GM04503 (cell line): ENCODE data around the gene POC1B.

ENCODE experiments used
- DNase-seq: peaks from one replicate; pipeline ENCODE4 v3.0.0-alpha.2; 2012; ENCODE audit warnings: low read depth

The POC1B gene

GRCh38 chr12:89539426-89540223 is 13.8 kb upstream of the POC1B start:
- no peak for DNase-seq

GRCh38 chr12:89538897-89539296 is 13.1 kb upstream of the POC1B start:
- DNase-seq = no peak

- DNase-seq = no peak
These were observed 11.5 kb upstream of the POC1B start for GRCh38 chr12:89537389-89537788.

- DNase-seq = peak; percentile 26
These were observed 3.9 kb upstream of the POC1B start for GRCh38 chr12:89529738-89530137.

- DNase-seq = no peak
These were observed 2.6 kb upstream of the POC1B start for GRCh38 chr12:89528434-89528833.

GRCh38 chr12:89525305-89525823 is 483 bp downstream of the POC1B start:
- DNase-seq = no peak

GRCh38 chr12:89524541-89525304 is 1.1 kb downstream of the POC1B start, which contains the start of gene GALNT4:
Gene GALNT4 (minus strand): TSS chr12:89524796. CDS start chr12:89524549, 247 bp downstream.
- DNase-seq = peak; percentile 43

GRCh38 chr12:89523843-89524540 is 1.9 kb downstream of the POC1B start:
- DNase-seq = no peak

- DNase-seq = no peak
These were observed 2.5 kb downstream of the POC1B start for GRCh38 chr12:89523393-89523792.

GRCh38 chr12:89521364-89522223 is 4.3 kb downstream of the POC1B start:
- DNase-seq = no peak

GRCh38 chr12:89517720-89518119 is 8.1 kb downstream of the POC1B start:
- DNase-seq = no peak

- no peak for DNase-seq
These were observed 9.2 kb downstream of the POC1B start for GRCh38 chr12:89516633-89517032.

- no peak for DNase-seq
These were observed 11.1 kb downstream of the POC1B start for GRCh38 chr12:89514751-89515150.

GRCh38 chr12:89513544-89513943 is 12.3 kb downstream of the POC1B start:
- no peak for DNase-seq

GRCh38 chr12:89507015-89507824 is 18.6 kb downstream of the POC1B start:
- DNase-seq = no peak

GRCh38 chr12:89506050-89506449 is 19.8 kb downstream of the POC1B start:
- DNase-seq = no peak

GRCh38 chr12:89504560-89505346 is 21.1 kb downstream of the POC1B start:
- no peak for DNase-seq

GRCh38 chr12:89501793-89502192 is 24.1 kb downstream of the POC1B start:
- no peak for DNase-seq

- DNase-seq = no peak
These were observed 26.0 kb downstream of the POC1B start for GRCh38 chr12:89499857-89500256.

GRCh38 chr12:89497467-89497866 is 28.4 kb downstream of the POC1B start:
- no peak for DNase-seq
